A673 (cell line): ENCODE data around the gene GGA1. TPM values are rescaled to one million over a fixed set of nuclear protein-coding genes. Genes with fewer than 3 reads are reported as not detected.

Experiments
- BruUV-seq: library from RNA; stranded (reverse); fragments of 400-500 nt; replicated peaks from 2 replicates; lab custom pipeline; 2021; lab: Mats Ljungman, UMichigan
- CTCF ChIA-PET: fragments of 300-600 bp; sonication (Branson Sonifier 250); formaldehyde crosslinking; loops from one replicate; lab custom pipeline; 2022; ENCODE audit warnings: antibody characterized with exemption; lab: Charles Lee
- POLR2A ChIA-PET: fragments of 300-600 bp; sonication (Branson Sonifier 250); formaldehyde crosslinking; loops from one replicate; lab custom pipeline; 2022; ENCODE audit warnings: antibody characterized with exemption; ENCODE audit not compliant: low non-redundant PET; lab: Charles Lee
- DNase-seq: peaks from one replicate; pipeline ENCODE4 v3.0.0-alpha.2; 2015; ENCODE audit warnings: low spot score
- H3K27ac ChIP-seq: fragments of 200-600 bp; sonication (generic); 2 replicates; pipeline ENCODE4 v1.5.1; 2016; ENCODE audit warnings: mixed run types, low read depth, mild to moderate bottlenecking, mixed read lengths, antibody characterized with exemption, low read length; ENCODE audit not compliant: poor library complexity, severe bottlenecking
- H3K27me3 ChIP-seq: fragments of 200-600 bp; sonication (generic); replicated peaks from 2 replicates; pipeline ENCODE4 v1.6.1; 2017; ENCODE audit warnings: mixed run types, low read depth, mild to moderate bottlenecking, mixed read lengths, antibody characterized with exemption, low read length; ENCODE audit not compliant: insufficient read depth, poor library complexity
- H3K36me3 ChIP-seq: fragments of 200-600 bp; sonication (generic); 2 replicates; pipeline ENCODE4 v1.6.1; 2016; ENCODE audit warnings: mixed run types, mild to moderate bottlenecking, mixed read lengths, antibody characterized with exemption, low read length; ENCODE audit not compliant: insufficient read depth, poor library complexity, severe bottlenecking
- H3K4me1 ChIP-seq: fragments of 200-600 bp; sonication (generic); 2 replicates; pipeline ENCODE4 v1.6.1; 2017; ENCODE audit warnings: mixed run types, mild to moderate bottlenecking, mixed read lengths, antibody characterized with exemption, low read length; ENCODE audit not compliant: insufficient read depth, poor library complexity, severe bottlenecking
- H3K4me3 ChIP-seq: fragments of 200-600 bp; sonication (generic); 2 replicates; pipeline ENCODE4 v1.5.1; 2016; ENCODE audit warnings: low read depth, mixed run types, mild to moderate bottlenecking, mixed read lengths, low read length; ENCODE audit not compliant: poor library complexity, severe bottlenecking
- H3K9me3 ChIP-seq: fragments of 200-600 bp; sonication (generic); 2 replicates; pipeline ENCODE4 v1.6.1; 2016; ENCODE audit warnings: mixed run types, low read depth, mild to moderate bottlenecking, mixed read lengths, antibody characterized with exemption, low read length; ENCODE audit not compliant: poor library complexity, severe bottlenecking
- EZH2 ChIP-seq: fragments of 200-600 bp; sonication (generic); IDR thresholded peaks from 2 replicates; pipeline ENCODE4 v1.6.1; 2017; ENCODE audit warnings: borderline replicate concordance, low read depth, mild to moderate bottlenecking, mixed read lengths, antibody characterized with exemption, low read length; ENCODE audit not compliant: poor library complexity, severe bottlenecking
- intact Hi-C: fragments of 100-400 bp; cut with micrococcal nuclease; formaldehyde crosslinking; loops from one replicate; pipeline ENCODE4 v1.10.0; 2022; ENCODE audit not compliant: unreplicated experiment
- total RNA-seq: library from RNA; stranded (reverse); gene quantifications from 2 replicates; pipeline ENCODE4 v1.2.3, GENCODE V29; 2021
- TF ChIP-seq, protein P1 (sequence below): fragments of 300-800, 200-600 bp; sonication (generic); conservative IDR thresholded peaks from 2 replicates; pipeline ENCODE4 v1.5.1; 2017; ENCODE audit warnings: low read depth, mild to moderate bottlenecking, antibody characterized with exemption, low read length, moderate library complexity, mixed read lengths

The GGA1 gene
- total RNA-seq, 1 experiment from 2014 or later, result 74.6 TPM

- no peak for DNase-seq
- CTCF ChIA-PET, result no interaction called here
Measured at GRCh38 chr22:37665487-37665886, 56.9 kb downstream of the GGA1 start.

DNA sequence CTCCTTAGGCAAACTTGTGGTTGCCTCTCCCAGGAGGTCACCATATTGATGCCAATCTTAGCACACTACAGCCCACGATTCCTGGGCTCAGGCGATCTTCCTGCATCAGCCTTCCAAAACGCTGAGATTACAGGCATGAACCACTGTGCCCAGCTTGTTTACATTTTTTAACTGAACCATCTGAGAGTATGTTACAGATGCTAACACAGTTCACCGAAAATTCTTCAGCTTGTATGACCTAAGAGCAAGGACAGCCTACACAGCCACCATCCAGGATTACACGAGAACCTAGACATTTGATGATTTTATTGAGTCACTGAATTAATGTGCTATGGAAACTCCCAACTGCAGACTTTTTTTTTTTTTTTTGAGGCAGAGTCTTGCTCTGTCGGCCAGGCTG, 61.0 kb downstream of the GGA1 start:
- no peak overlapping the region for H3K27ac ChIP-seq
- intact Hi-C loops, result no loop called here
- H3K4me1 ChIP-seq, result no peaks in the 10 kb centered on the region
- no peak overlapping the region for H3K4me3 ChIP-seq
- CTCF ChIA-PET, result no interaction called here
- DNase-seq, result no peak
- POLR2A ChIA-PET, result no interaction called here
- H3K27me3 ChIP-seq, result no peaks in the 10 kb centered on the region
- TF ChIP-seq EZH2, result no peak
- TF ChIP-seq, protein P1, sequence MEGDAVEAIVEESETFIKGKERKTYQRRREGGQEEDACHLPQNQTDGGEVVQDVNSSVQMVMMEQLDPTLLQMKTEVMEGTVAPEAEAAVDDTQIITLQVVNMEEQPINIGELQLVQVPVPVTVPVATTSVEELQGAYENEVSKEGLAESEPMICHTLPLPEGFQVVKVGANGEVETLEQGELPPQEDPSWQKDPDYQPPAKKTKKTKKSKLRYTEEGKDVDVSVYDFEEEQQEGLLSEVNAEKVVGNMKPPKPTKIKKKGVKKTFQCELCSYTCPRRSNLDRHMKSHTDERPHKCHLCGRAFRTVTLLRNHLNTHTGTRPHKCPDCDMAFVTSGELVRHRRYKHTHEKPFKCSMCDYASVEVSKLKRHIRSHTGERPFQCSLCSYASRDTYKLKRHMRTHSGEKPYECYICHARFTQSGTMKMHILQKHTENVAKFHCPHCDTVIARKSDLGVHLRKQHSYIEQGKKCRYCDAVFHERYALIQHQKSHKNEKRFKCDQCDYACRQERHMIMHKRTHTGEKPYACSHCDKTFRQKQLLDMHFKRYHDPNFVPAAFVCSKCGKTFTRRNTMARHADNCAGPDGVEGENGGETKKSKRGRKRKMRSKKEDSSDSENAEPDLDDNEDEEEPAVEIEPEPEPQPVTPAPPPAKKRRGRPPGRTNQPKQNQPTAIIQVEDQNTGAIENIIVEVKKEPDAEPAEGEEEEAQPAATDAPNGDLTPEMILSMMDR, result no peak
- H3K36me3 ChIP-seq, result peaks cover 16% of the 10 kb centered on the region
- no TSS peak for BruUV-seq
- no peaks in the 10 kb centered on the region for H3K9me3 ChIP-seq

More at GRCh38 chr22:37665487-37665886, 56.9 kb downstream of the GGA1 start:
- H3K27me3 ChIP-seq, result no peaks in the 10 kb centered on the region
- POLR2A ChIA-PET, result no interaction called here
- BruUV-seq, result no TSS peak
- no peak overlapping the region for H3K4me3 ChIP-seq
- intact Hi-C loops, result no loop called here
- peaks cover 16% of the 10 kb centered on the region for H3K36me3 ChIP-seq
- H3K9me3 ChIP-seq, result no peaks in the 10 kb centered on the region
- TF ChIP-seq, protein P1, result no peak
- no peak for TF ChIP-seq EZH2
- H3K27ac ChIP-seq, result no peak overlapping the region
- peaks cover 12% of the 10 kb centered on the region for H3K4me1 ChIP-seq

GRCh38 chr22:37672206-37672919, 63.7 kb downstream of the GGA1 start:
- ChIA-PET POLR2A (no interaction called here), CTCF (interaction anchor here (1.1 kb wide), 1 partner anchor 29 kb away, joined by 4 read pairs; no protein-coding TSS in a partner anchor)
- H3K4me3 ChIP-seq, result no peak overlapping the region
- no TSS peak for BruUV-seq
- no peaks in the 10 kb centered on the region for H3K36me3 ChIP-seq
- H3K4me1 ChIP-seq, result peaks cover 22% of the 10 kb centered on the region
- H3K9me3 ChIP-seq, result no peaks in the 10 kb centered on the region
- no peak for DNase-seq
- no peak overlapping the region for H3K27ac ChIP-seq
- no peaks in the 10 kb centered on the region for H3K27me3 ChIP-seq
- intact Hi-C loops, result no loop called here
- TF ChIP-seq EZH2, result no peak
- TF ChIP-seq, protein P1, result no peak
